NCI-H82 (cell line): ENCODE data around the gene GALNT6.

Experiments used
- DNase-seq: peaks from one replicate; lab custom pipeline; 2025; lab: John Stamatoyannopoulos, UW

Gene GALNT6

GRCh38 chr12:51406290-51406689 is 15.1 kb upstream of the GALNT6 start:
- DNase-seq: no peak

GRCh38 chr12:51405801-51406207 is 14.6 kb upstream of the GALNT6 start:
- DNase-seq: no peak

- DNase-seq: no peak
Observed at GRCh38 chr12:51404627-51405026, 13.4 kb upstream of the GALNT6 start.

- no peak for DNase-seq
Observed at GRCh38 chr12:51403681-51404136, 12.5 kb upstream of the GALNT6 start.

GRCh38 chr12:51403159-51403558 is 12.0 kb upstream of the GALNT6 start:
- no peak for DNase-seq

GRCh38 chr12:51401900-51402299 is 10.7 kb upstream of the GALNT6 start:
- DNase-seq: no peak

GRCh38 chr12:51401486-51401885 is 10.3 kb upstream of the GALNT6 start:
- no peak for DNase-seq

- no peak for DNase-seq
Observed at GRCh38 chr12:51401020-51401419, 9.8 kb upstream of the GALNT6 start.

GRCh38 chr12:51399891-51400290 is 8.7 kb upstream of the GALNT6 start:
- no peak for DNase-seq

GRCh38 chr12:51397670-51398069 is 6.5 kb upstream of the GALNT6 start:
- DNase-seq: no peak

- no peak for DNase-seq
Observed at GRCh38 chr12:51395283-51396230, 4.4 kb upstream of the GALNT6 start.

- no peak for DNase-seq
Observed at GRCh38 chr12:51393676-51394545, 2.7 kb upstream of the GALNT6 start.

- DNase-seq: peak; percentile 49
Observed at GRCh38 chr12:51392556-51393237, 1.5 kb upstream of the GALNT6 start.

- peak; percentile 49 for DNase-seq
Observed at GRCh38 chr12:51390891-51391282, 319 bp downstream of the GALNT6 start.

GRCh38 chr12:51390457-51390856 is 749 bp downstream of the GALNT6 start:
- DNase-seq: no peak

- DNase-seq: no peak
Observed at GRCh38 chr12:51389302-51389999, 1.8 kb downstream of the GALNT6 start.

- DNase-seq: no peak
Observed at GRCh38 chr12:51388846-51389245, 2.4 kb downstream of the GALNT6 start.

- DNase-seq: no peak
Observed at GRCh38 chr12:51388069-51388799, 3.0 kb downstream of the GALNT6 start.

GRCh38 chr12:51386351-51386750 is 4.9 kb downstream of the GALNT6 start:
- no peak for DNase-seq

GRCh38 chr12:51383269-51383905 is 7.8 kb downstream of the GALNT6 start:
- peak; percentile 38 for DNase-seq
